Thoracic aorta (tissue), 2 donors: ENCODE results near the gene PDLIM7. TPM values are rescaled to one million over a fixed set of nuclear protein-coding genes. Genes with fewer than 3 reads are reported as not detected.

Experiments used
- ATAC-seq: fragments of 150-250 bp; one replicate; pipeline ENCODE4 v1.8.0; 2017; ENCODE audit warnings: low read depth; ENCODE audit not compliant: insufficient number of reproducible peaks, low FRiP score
- DNase-seq: peaks from one replicate; pipeline ENCODE4 v3.0.0-alpha.2; 2020; ENCODE audit warnings: low spot score
- H3K27ac ChIP-seq, 2 donors: fragments of 200-600 bp; sonication (generic); 1 replicate in 1 of 2; 2 replicates in 1 of 2; pipeline ENCODE4 v1.5.1; 2016; ENCODE audit warnings: mild to moderate bottlenecking in 2 of 2, moderate library complexity in 2 of 2
- H3K27me3 ChIP-seq: fragments of 200-600 bp; sonication (generic); replicated peaks from 2 replicates; pipeline ENCODE4 v1.6.0; 2016; ENCODE audit warnings: mild to moderate bottlenecking; ENCODE audit not compliant: insufficient read depth
- H3K36me3 ChIP-seq: fragments of 200-600 bp; sonication (generic); one replicate; pipeline ENCODE4 v1.5.1; 2016
- H3K4me1 ChIP-seq, 2 donors: fragments of 200-600 bp; sonication (generic); 1 replicate in 1 of 2; 2 replicates in 1 of 2; pipeline versions ENCODE4 v1.5.1 to v1.6.0; 2016; ENCODE audit warnings: low read depth in 2 of 2, mild to moderate bottlenecking in 1 of 2; ENCODE audit not compliant: control insufficient read depth in 1 of 2
- H3K4me3 ChIP-seq: fragments of 200-600 bp; sonication (generic); 2 replicates; pipeline ENCODE4 v1.5.1; 2016; ENCODE audit warnings: mild to moderate bottlenecking
- H3K9me3 ChIP-seq: fragments of 200-600 bp; sonication (generic); 2 replicates; pipeline ENCODE4 v1.5.1; 2016
- total RNA-seq, 2 donors: library from RNA; depleted of rRNA; stranded (reverse); fragments of >200 nt; gene quantifications; one replicate each; pipeline versions ENCODE4 v1.1.0 to v1.2.3, GENCODE V29; 2016
- TF ChIP-seq, protein P1 (sequence below): fragments of 200-600 bp; sonication (generic); IDR thresholded peaks from one replicate; pipeline ENCODE4 v1.5.1; 2019; ENCODE audit warnings: antibody characterized with exemption

PDLIM7 gene
- total RNA-seq, 2 donors from 2014 or later: 626 to 891 TPM

- peaks cover 9% of the 10 kb centered on the region for H3K36me3 ChIP-seq
- DNase-seq (no peak), ATAC-seq (no peak)
- no peaks in the 10 kb centered on the region for H3K9me3 ChIP-seq
- H3K27ac ChIP-seq: peak overlapping the region; percentile 56 to 73
- no peaks in the 10 kb centered on the region for H3K27me3 ChIP-seq
- H3K4me3 ChIP-seq: peak overlapping the region; percentile 87
- peaks cover 23 to 73% of the 10 kb centered on the region in 2 donors for H3K4me1 ChIP-seq
- TF ChIP-seq, protein P1, sequence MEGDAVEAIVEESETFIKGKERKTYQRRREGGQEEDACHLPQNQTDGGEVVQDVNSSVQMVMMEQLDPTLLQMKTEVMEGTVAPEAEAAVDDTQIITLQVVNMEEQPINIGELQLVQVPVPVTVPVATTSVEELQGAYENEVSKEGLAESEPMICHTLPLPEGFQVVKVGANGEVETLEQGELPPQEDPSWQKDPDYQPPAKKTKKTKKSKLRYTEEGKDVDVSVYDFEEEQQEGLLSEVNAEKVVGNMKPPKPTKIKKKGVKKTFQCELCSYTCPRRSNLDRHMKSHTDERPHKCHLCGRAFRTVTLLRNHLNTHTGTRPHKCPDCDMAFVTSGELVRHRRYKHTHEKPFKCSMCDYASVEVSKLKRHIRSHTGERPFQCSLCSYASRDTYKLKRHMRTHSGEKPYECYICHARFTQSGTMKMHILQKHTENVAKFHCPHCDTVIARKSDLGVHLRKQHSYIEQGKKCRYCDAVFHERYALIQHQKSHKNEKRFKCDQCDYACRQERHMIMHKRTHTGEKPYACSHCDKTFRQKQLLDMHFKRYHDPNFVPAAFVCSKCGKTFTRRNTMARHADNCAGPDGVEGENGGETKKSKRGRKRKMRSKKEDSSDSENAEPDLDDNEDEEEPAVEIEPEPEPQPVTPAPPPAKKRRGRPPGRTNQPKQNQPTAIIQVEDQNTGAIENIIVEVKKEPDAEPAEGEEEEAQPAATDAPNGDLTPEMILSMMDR: no peak
These were observed 25.6 kb downstream of the PDLIM7 start for GRCh38 chr5:177471610-177472356.

DNA sequence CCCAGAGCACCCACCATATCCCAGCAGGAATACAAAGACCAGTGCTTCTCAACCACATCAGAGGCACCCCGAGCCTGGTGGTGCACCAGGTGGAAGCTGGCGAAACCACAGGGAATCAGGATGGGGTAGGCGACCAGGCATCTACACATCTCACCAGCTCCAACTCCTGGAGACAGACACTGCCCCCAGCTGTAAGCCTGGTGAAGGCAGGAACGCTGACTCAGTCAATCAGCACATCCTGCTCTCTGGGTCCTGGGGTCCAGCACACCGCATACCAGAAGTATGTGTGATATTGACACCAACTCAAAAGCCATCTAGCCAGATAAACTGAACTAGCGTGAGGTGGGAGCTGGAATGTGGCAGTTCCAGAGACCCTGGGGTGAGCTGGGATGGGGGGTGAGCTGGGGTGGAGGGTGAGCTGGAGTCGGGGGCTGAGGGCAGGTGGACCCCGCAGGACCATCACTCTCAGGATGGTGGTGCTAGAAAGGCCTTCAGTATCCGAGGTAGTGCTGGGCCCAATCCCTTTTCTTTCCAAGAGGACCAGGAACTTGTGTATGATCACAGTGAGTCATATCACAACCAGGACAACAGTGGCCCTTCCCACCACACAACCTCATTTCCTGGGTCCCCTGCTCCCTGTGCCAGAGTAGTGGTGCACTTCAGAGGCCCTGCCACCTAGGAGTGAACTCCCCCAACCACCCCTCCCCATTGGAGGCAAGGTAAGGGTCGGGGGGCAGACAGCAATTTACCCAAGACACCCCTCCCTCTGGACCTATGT, 26.5 kb downstream of the PDLIM7 start:
- Histone ChIP-seq H3K9me3 (no peaks in the 10 kb centered on the region), H3K27ac (peak overlapping the region; percentile 2 to 73), H3K36me3 (peaks cover 18% of the 10 kb centered on the region), H3K27me3 (no peaks in the 10 kb centered on the region), H3K4me1 (peaks cover 20 to 65% of the 10 kb centered on the region in 2 donors), H3K4me3 (peak overlapping the region; percentile 87)
- TF ChIP-seq, protein P1: no peak
- DNase-seq (no peak), ATAC-seq (no peak)

DNA sequence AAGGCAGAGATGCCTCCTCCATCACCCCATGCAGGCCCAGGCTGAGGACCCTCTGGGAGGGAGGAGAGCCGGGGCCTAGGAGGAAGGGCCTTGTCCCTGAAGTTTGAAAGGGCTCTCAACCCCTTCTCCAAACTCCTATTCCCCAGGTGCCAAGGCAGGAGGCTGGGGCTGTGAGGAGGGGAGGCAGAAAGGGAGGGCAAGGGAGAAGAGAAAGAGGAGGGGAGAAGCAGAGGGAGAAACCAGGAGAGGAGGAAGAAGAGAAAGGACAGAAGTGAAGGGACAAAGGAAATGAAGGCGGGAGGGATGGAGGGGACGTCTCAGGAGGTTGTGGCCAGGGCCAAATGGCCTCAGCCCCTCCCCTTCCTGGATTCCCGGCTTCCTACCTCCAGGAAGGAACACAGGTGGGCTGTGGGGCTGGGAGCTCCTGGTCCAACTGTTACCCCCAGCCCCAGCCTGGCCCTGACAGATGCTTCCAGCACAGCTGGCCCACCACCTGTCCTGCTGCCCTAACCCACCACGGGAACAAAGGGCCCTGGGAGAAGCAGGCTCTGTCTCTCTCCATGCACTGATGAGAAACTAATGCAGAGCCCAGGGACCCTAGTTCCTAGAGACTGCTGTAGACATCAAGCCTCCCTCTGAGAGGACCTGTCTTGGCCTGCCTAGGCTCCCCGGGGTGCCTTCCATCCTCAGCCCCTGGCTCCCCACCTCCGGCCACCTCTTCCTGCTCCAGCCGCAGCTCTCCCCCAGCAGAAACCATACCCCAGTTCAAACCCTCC, 27.5 kb downstream of the PDLIM7 start:
- ATAC-seq (no peak), DNase-seq (no peak)
- no peaks in the 10 kb centered on the region for H3K9me3 ChIP-seq
- TF ChIP-seq, protein P1: no peak
- no peaks in the 10 kb centered on the region for H3K27me3 ChIP-seq
- peak overlapping the region; percentile 2 to 73 for H3K27ac ChIP-seq
- peaks cover 12 to 55% of the 10 kb centered on the region in 2 donors for H3K4me1 ChIP-seq
- H3K4me3 ChIP-seq: no peak overlapping the region
- H3K36me3 ChIP-seq: peaks cover 28% of the 10 kb centered on the region

- Histone ChIP-seq H3K9me3 (no peaks in the 10 kb centered on the region), H3K27me3 (no peaks in the 10 kb centered on the region), H3K27ac (peak overlapping the region; percentile 2 to 73), H3K4me3 (no peak overlapping the region), H3K4me1 (peaks cover 11 to 45% of the 10 kb centered on the region in 2 donors), H3K36me3 (peaks cover 28% of the 10 kb centered on the region)
- no peak for DNase-seq
- ATAC-seq: no peak
- TF ChIP-seq, protein P1: no peak
These were observed 28.4 kb downstream of the PDLIM7 start for GRCh38 chr5:177468685-177469628.
